BE2C (cell line): Measurements from ENCODE around the gene GNB1L.

Experiments used
- DNase-seq: peaks from one replicate; pipeline ENCODE4 v3.0.0-alpha.2; 2020
- H3K27me3 ChIP-seq: fragments of 250-450 bp; sonication (Bioruptor Pico); 2 replicates; pipeline ENCODE4 v1.5.1; 2020; ENCODE audit warnings: mild to moderate bottlenecking
- H3K36me3 ChIP-seq: fragments of 250-450 bp; sonication (Bioruptor Pico); 2 replicates; pipeline ENCODE4 v1.5.1; 2020; ENCODE audit warnings: mild to moderate bottlenecking
- H3K4me1 ChIP-seq: fragments of 250-450 bp; sonication (Bioruptor Pico); 2 replicates; pipeline ENCODE4 v1.5.1; 2020
- H3K4me3 ChIP-seq: 2 replicates; pipeline ENCODE4 v1.5.1; 2011; ENCODE audit warnings: low read depth, low read length
- H3K9me3 ChIP-seq: fragments of 250-450 bp; sonication (Bioruptor Pico); 2 replicates; pipeline ENCODE4 v1.5.1; 2020
- TF ChIP-seq, protein P1 (sequence below): IDR thresholded peaks from 2 replicates; pipeline ENCODE4 v1.5.1; 2012; ENCODE audit warnings: mild to moderate bottlenecking, low read depth, low read length

GNB1L gene

DNA sequence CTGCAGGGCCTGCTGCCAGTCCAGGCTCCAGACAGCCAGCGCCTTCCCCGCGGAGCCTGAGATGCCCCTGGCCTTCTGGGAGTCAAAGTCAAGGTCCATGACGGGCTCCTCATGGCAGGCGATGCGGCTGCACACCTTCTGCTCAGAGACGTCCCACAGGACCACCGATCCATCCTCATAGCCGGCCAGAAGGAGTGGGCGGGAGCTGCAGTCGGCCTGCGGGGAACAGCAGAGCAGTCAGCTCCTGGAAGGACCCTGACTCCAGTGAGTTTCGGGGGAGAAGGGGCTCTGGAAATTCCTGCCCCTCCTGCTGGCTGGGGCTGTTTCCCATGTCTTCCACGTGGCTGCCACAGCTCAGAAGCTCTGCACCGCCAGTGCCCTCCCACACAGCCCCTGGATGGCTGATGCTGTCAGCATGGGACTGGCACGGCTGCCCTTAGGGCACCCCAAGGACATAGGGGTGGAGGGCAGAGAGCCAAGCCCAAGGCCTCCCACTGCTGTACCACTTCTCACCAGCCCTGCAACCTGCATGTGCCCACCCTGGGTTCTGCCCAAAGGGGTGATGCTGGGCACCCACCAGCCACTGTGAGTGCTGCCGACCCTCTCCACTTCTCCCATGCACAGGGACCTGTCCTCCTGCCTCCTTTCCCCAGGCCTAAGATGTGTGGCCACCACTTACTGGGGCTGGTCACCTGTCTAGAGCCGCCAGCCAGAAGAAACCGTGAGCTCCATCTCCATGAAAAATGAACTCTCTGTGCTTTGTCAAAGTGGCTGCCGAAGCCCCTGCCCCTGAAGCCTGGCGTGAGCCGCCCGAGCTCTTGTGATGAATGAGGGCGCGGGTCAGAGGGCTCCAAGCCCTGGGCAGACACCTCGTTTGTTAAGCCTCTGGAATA, 52.4 kb downstream of the GNB1L start:
- TF ChIP-seq, protein P1, sequence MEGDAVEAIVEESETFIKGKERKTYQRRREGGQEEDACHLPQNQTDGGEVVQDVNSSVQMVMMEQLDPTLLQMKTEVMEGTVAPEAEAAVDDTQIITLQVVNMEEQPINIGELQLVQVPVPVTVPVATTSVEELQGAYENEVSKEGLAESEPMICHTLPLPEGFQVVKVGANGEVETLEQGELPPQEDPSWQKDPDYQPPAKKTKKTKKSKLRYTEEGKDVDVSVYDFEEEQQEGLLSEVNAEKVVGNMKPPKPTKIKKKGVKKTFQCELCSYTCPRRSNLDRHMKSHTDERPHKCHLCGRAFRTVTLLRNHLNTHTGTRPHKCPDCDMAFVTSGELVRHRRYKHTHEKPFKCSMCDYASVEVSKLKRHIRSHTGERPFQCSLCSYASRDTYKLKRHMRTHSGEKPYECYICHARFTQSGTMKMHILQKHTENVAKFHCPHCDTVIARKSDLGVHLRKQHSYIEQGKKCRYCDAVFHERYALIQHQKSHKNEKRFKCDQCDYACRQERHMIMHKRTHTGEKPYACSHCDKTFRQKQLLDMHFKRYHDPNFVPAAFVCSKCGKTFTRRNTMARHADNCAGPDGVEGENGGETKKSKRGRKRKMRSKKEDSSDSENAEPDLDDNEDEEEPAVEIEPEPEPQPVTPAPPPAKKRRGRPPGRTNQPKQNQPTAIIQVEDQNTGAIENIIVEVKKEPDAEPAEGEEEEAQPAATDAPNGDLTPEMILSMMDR: no peak
- Histone ChIP-seq H3K4me3 (no peak overlapping the region), H3K27me3 (no peaks in the 10 kb centered on the region), H3K4me1 (peaks cover 26% of the 10 kb centered on the region), H3K9me3 (no peaks in the 10 kb centered on the region), H3K36me3 (no peaks in the 10 kb centered on the region)
- peak; percentile 37 for DNase-seq

DNA sequence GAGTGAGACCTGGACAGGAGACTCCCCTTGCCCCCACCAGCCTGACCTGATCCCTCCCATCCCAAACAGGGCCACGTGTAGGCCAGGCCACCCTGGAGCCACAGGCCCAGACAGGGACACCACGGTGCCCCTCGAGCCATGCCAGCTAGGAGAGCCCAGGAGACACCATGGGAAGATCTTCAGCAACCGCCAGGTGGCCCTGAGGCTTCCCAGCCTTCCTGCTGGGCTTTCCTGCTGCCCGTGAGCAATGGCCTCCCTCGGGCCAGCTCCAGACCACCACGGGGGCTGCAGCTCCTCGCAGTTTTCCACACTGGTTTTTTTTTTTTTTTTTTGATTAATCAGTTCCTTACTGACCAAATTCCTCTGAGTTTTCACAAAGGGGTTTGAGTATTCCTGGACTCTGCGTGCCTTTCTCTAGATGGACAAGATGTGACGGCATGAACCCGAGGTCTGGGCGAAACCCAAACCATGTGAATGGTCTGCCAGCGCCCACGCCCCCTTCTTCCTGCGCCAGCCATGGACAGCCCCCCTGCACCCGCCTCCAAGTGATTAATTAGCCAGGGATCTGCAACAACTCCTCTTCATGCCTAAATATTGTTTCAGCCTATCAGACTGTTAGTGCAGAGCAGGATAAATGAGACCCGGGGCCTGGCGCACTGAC, 53.2 kb downstream of the GNB1L start:
- DNase-seq: no peak
- H3K4me1 ChIP-seq: peaks cover 19% of the 10 kb centered on the region
- TF ChIP-seq, protein P1: no peak
- H3K36me3 ChIP-seq: no peaks in the 10 kb centered on the region
- no peaks in the 10 kb centered on the region for H3K9me3 ChIP-seq
- no peak overlapping the region for H3K4me3 ChIP-seq
- no peaks in the 10 kb centered on the region for H3K27me3 ChIP-seq

DNA sequence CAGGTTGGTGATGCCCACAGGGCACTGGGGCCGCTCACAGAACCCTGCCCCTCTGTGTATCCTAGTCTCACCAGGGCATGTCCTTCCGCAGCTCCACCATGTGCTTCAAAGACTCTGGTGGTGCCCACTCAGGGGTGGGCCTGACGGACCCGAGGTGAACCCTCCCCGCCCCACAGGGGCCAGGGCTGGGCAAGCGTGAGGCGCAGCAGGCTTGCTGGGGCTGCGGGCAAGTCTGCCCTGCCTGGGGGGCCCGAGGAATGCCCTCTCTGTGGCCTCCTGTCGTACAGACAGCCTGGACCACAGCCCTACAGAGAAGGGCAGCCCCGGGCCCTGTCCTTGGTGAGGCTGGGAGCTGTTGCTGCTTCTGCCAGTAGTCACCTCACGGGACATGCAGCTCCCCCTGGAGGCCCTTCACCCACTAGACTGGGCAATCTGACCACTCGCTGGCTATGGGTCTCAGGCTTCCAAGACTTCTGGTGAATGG, 53.9 kb downstream of the GNB1L start:
- TF ChIP-seq, protein P1: peak; percentile 44
- Histone ChIP-seq H3K27me3 (no peaks in the 10 kb centered on the region), H3K9me3 (no peaks in the 10 kb centered on the region), H3K36me3 (no peaks in the 10 kb centered on the region), H3K4me3 (no peak overlapping the region), H3K4me1 (peaks cover 14% of the 10 kb centered on the region)
- peak; percentile 41 for DNase-seq

DNA sequence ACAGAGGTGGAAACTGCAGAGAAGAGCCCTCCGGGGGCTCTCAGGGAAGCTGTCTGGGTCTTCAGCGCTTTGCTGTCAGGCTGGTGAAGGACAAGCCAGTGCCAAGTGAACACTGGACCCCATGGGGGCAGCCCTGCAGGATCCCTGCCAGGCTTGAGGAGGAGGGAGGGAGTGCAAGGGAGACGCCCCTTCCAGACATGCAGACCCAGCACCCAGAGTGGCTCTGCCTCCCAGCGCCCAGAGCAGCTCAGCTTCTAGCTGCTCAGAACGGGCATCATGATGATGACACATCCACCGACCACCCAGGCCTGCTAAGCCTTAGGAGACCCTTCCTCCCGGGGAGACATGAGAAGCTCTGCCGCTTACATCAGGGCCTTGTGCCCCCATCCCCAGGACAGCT, 54.4 kb downstream of the GNB1L start:
- TF ChIP-seq, protein P1: no peak
- peaks cover 14% of the 10 kb centered on the region for H3K4me1 ChIP-seq
- no peaks in the 10 kb centered on the region for H3K27me3 ChIP-seq
- no peaks in the 10 kb centered on the region for H3K36me3 ChIP-seq
- H3K4me3 ChIP-seq: no peak overlapping the region
- no peaks in the 10 kb centered on the region for H3K9me3 ChIP-seq
- DNase-seq: no peak

DNA sequence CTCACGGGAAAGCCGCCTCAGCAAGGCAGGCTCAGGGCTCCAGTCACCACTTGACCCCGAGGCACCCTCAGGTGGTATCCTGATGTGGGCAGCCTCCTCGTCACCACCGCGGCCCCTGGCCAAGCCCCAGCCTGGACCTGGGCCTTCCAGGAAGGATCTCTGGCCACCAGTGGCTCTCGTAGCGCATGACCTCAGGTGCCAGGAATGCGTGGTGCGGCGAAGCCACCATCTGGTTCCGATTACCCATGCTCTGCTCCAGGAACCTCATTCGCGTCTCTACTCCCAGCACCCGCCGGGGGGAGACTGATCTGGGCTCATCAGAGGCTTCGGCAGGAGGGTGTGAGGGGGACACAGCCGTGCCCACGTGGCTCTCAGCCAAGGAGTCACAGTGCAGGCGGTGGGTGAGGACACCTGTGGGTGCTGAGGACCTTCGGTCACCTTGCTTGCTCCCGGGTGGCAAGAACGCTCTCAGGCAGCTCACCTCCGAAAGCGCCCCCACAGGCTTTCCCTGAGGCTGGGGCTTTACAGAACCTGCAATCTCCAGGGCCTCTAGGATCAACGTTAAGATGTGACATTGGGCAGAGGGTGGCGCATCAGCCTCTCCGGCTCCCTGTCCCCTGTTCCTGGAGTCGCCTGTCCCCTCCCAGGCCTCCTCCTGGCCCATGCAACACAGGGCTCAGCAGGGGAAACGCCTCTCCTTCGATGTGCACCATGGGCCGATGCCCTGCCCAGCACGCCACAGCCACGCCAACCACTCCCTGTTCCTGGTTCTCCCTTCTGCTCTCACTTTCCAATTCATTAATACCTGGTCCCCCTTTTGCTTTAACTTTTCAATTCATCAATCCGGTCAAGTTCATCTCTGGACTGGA, 55.1 kb downstream of the GNB1L start:
- no peaks in the 10 kb centered on the region for H3K9me3 ChIP-seq
- DNase-seq: peak; percentile 80
- H3K4me1 ChIP-seq: peaks cover 14% of the 10 kb centered on the region
- H3K36me3 ChIP-seq: no peaks in the 10 kb centered on the region
- H3K4me3 ChIP-seq: no peak overlapping the region
- H3K27me3 ChIP-seq: no peaks in the 10 kb centered on the region
- TF ChIP-seq, protein P1: peak; percentile 10
